Thoracic aorta (tissue), 2 donors: ENCODE results near the gene FAM9C. TPM values are rescaled to one million over a fixed set of nuclear protein-coding genes. Genes with fewer than 3 reads are reported as not detected.
"Not testable (repeated sequence)": the region's sequence is repeated elsewhere in the genome, so short reads cannot be mapped to it uniquely, and the experiment has no call there.

Experiments used
- ATAC-seq: fragments of 150-250 bp; one replicate; pipeline ENCODE4 v1.8.0; 2017; ENCODE audit warnings: low read depth; ENCODE audit not compliant: insufficient number of reproducible peaks, low FRiP score
- DNase-seq: peaks from one replicate; pipeline ENCODE4 v3.0.0-alpha.2; 2020; ENCODE audit warnings: low spot score
- H3K27ac ChIP-seq, 2 donors: fragments of 200-600 bp; sonication (generic); 1 replicate in 1 of 2; 2 replicates in 1 of 2; pipeline ENCODE4 v1.5.1; 2016; ENCODE audit warnings: mild to moderate bottlenecking in 2 of 2, moderate library complexity in 2 of 2
- H3K27me3 ChIP-seq: fragments of 200-600 bp; sonication (generic); replicated peaks from 2 replicates; pipeline ENCODE4 v1.6.0; 2016; ENCODE audit warnings: mild to moderate bottlenecking; ENCODE audit not compliant: insufficient read depth
- H3K36me3 ChIP-seq: fragments of 200-600 bp; sonication (generic); one replicate; pipeline ENCODE4 v1.5.1; 2016
- H3K4me1 ChIP-seq, 2 donors: fragments of 200-600 bp; sonication (generic); 1 replicate in 1 of 2; 2 replicates in 1 of 2; pipeline versions ENCODE4 v1.5.1 to v1.6.0; 2016; ENCODE audit warnings: low read depth in 2 of 2, mild to moderate bottlenecking in 1 of 2; ENCODE audit not compliant: control insufficient read depth in 1 of 2
- H3K4me3 ChIP-seq: fragments of 200-600 bp; sonication (generic); 2 replicates; pipeline ENCODE4 v1.5.1; 2016; ENCODE audit warnings: mild to moderate bottlenecking
- H3K9me3 ChIP-seq: fragments of 200-600 bp; sonication (generic); 2 replicates; pipeline ENCODE4 v1.5.1; 2016
- total RNA-seq, 2 donors: library from RNA; depleted of rRNA; stranded (reverse); fragments of >200 nt; gene quantifications; one replicate each; pipeline versions ENCODE4 v1.1.0 to v1.2.3, GENCODE V29; 2016
- TF ChIP-seq, protein P1 (sequence below): fragments of 200-600 bp; sonication (generic); IDR thresholded peaks from one replicate; pipeline ENCODE4 v1.5.1; 2019; ENCODE audit warnings: antibody characterized with exemption

Gene FAM9C
- total RNA-seq, 2 donors from 2014 or later = not detected

DNA sequence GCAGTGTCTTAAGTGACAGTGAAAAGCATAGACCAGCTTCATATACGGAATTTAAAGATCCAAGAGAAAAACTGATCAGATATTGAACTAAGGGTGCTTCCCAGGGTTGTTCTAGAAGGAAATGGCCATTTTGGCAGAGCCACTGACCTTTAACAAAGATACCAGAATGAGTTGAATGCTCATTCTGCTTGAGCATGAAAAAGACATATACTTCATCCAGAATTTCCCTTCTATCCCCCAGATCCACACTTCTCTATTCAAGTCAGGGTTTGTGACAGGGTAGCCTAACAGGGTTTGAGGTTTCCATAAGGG lies 45.6 kb upstream of the FAM9C start:
- Histone ChIP-seq H3K4me3 (no peak overlapping the region), H3K9me3 (no peaks in the 10 kb centered on the region), H3K4me1 (peaks cover 7 to 25% of the 10 kb centered on the region in 2 donors), H3K36me3 (no peaks in the 10 kb centered on the region), H3K27ac (peak overlapping the region in 1 of 2 donors; percentile 79), H3K27me3 (no peaks in the 10 kb centered on the region)
- DNase-seq (no peak), ATAC-seq (no peak)
- TF ChIP-seq, protein P1, sequence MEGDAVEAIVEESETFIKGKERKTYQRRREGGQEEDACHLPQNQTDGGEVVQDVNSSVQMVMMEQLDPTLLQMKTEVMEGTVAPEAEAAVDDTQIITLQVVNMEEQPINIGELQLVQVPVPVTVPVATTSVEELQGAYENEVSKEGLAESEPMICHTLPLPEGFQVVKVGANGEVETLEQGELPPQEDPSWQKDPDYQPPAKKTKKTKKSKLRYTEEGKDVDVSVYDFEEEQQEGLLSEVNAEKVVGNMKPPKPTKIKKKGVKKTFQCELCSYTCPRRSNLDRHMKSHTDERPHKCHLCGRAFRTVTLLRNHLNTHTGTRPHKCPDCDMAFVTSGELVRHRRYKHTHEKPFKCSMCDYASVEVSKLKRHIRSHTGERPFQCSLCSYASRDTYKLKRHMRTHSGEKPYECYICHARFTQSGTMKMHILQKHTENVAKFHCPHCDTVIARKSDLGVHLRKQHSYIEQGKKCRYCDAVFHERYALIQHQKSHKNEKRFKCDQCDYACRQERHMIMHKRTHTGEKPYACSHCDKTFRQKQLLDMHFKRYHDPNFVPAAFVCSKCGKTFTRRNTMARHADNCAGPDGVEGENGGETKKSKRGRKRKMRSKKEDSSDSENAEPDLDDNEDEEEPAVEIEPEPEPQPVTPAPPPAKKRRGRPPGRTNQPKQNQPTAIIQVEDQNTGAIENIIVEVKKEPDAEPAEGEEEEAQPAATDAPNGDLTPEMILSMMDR = no peak

DNA sequence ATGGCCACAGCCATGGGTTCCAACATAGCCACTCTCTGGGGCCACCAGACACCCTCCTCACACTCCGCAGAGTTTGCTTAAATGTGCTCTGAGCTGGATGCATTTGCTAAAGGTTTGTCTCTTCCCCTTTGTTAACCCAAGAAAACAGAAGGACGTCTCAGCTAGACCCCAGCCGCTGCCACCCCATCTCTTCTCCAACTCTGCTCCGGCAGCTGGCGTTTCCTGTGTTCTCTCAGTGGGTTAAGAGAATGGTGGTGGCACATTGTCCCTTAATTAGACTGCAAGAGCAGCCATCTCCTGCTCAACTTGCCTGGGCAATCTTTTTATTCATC lies 43.7 kb upstream of the FAM9C start:
- no peak overlapping the region for H3K4me3 ChIP-seq
- DNase-seq (no peak), ATAC-seq (no peak)
- H3K4me1 ChIP-seq = peaks cover 0 to 19% of the 10 kb centered on the region in 2 donors
- no peaks in the 10 kb centered on the region for H3K27me3 ChIP-seq
- H3K36me3 ChIP-seq = no peaks in the 10 kb centered on the region
- no peaks in the 10 kb centered on the region for H3K9me3 ChIP-seq
- TF ChIP-seq, protein P1 = no peak
- no peak overlapping the region for H3K27ac ChIP-seq

DNA sequence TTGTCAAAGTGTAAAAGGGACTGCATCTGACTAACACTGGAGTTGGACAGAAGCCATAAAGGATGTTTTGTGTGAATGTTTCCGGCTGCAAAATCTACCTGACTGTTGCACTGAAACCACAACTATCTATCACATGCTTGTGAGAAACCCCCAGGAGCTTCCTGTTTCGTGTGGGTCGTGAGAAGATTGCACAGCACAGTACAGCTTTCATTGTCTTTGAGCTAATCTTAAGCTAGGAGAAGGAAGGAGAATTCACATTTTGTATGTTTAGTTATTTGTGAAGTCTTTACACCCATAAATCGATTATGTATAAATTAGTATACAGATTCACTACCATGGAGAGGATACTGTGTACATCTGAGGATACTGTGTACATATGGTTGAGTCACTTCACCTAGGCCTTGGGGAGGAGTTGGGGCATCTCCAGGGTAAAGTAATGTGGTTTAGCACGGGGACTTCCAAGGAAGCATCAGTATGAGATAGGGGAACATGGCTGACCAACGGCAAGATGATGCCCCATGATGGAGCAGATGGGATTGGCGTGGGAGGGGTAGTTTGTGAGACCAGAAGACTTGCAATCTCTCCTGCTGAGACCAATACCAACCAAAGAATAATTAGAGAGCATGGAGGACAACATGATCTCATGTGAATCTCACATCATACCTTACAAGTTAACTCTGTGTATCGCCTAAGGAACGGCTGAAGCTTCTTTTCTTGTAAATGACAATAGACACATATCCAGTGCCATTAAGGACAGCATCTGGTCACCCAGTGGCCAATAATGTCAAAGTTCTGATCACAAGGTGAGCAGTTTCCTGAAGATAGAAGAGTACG lies 43.1 kb upstream of the FAM9C start:
- no peaks in the 10 kb centered on the region for H3K36me3 ChIP-seq
- H3K9me3 ChIP-seq = no peaks in the 10 kb centered on the region
- no peaks in the 10 kb centered on the region for H3K27me3 ChIP-seq
- peaks cover 0 to 19% of the 10 kb centered on the region in 2 donors for H3K4me1 ChIP-seq
- TF ChIP-seq, protein P1 = no peak
- DNase-seq = no peak
- H3K27ac ChIP-seq = no peak overlapping the region
- ATAC-seq = no peak
- no peak overlapping the region for H3K4me3 ChIP-seq

DNA sequence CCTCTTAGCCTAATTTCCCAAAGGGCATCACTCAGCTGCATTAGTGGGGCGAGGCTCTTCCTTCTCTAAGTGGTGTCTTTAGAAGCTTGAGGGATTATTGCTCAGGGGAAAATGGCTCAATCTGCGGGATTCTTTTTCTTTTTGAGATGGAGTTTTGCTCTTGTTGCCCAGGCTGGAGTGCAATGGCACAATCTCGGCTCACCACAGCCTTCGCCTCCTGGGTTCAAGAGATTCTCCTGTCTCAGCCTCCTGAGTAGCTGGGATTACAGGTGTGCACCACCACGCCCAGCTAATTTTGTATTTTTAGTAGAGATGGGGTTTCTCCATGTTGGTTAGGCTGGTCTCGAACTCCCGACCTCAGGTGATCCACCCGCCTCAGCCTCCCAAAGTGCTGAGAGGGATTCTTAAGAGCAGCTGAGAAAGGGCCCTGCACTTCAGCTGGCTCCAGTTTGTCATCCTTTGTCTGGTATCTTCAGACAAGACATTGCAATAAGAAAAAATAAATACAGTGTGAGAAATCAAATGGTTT lies 42.4 kb upstream of the FAM9C start:
- not testable (repeated sequence) for H3K36me3 ChIP-seq, H3K27ac ChIP-seq, H3K4me3 ChIP-seq, ATAC-seq, H3K9me3 ChIP-seq, DNase-seq, H3K27me3 ChIP-seq
- H3K4me1 ChIP-seq = peaks cover 4 to 17% of the 10 kb centered on the region in 2 donors

DNA sequence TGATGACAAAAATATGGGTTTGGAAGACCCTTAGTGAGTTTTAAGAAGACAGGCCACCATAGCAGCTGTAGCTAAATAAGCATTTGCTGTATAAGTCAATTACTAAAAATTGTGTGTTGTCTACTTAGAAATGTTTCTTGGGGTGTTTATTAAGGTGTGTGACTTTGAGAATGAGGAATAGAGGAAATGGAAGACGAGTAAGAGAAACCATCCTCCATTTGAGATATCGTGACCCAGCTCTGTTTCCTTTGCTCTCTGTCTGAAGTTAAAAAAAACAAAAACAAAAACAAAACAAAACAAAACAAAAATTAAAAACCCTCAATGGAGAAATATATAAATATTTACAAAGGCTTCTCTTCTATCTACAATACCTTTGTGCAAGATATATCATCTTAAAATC lies 41.7 kb upstream of the FAM9C start:
- TF ChIP-seq, protein P1 = no peak
- DNase-seq (no peak), ATAC-seq (no peak)

DNA sequence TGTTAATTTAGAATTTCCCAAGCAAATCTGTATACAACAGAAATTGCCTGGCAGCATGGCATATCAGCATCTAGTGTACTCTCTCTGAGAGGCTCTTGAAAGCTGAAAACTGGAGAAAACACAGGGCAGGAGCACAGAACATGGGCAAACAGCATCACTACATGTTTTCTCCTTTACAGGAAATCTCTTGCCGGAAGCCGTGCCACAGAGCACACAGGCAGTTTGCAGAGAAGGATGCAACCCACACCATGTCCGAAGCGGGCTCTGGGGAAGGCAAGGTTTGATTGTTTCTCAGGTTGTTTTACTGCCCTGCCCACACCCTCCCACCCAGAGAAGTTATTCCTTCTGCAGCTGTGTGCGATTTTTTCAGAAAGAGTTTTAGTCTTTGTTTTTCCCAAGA lies 41.1 kb upstream of the FAM9C start:
- no peaks in the 10 kb centered on the region for H3K27me3 ChIP-seq

More for the DNA sequence above, 41.7 kb upstream of the FAM9C start:
- Histone ChIP-seq H3K4me3 (no peak overlapping the region), H3K27ac (no peak overlapping the region), H3K4me1 (peaks cover 5 to 14% of the 10 kb centered on the region in 2 donors), H3K9me3 (no peaks in the 10 kb centered on the region), H3K36me3 (no peaks in the 10 kb centered on the region), H3K27me3 (no peaks in the 10 kb centered on the region)

More for the DNA sequence above, 41.1 kb upstream of the FAM9C start:
- DNase-seq = no peak
- no peak for ATAC-seq
- TF ChIP-seq, protein P1 = no peak
- H3K4me3 ChIP-seq = no peak overlapping the region
- H3K27ac ChIP-seq = no peak overlapping the region
- peaks cover 5 to 13% of the 10 kb centered on the region in 2 donors for H3K4me1 ChIP-seq
- H3K9me3 ChIP-seq = no peaks in the 10 kb centered on the region
- no peaks in the 10 kb centered on the region for H3K36me3 ChIP-seq
